Activated CD4-positive, CD25-positive, alpha-beta regulatory T cell treated with anti-CD3 and anti-CD28 coated beads, Interleukin-2, amount 50 U/mL, for 72 hours (primary cell): ENCODE results near the gene INTS6.

Experiments
- DNase-seq: peaks from one replicate; pipeline ENCODE4 v3.0.0; 2021

INTS6 gene

DNA sequence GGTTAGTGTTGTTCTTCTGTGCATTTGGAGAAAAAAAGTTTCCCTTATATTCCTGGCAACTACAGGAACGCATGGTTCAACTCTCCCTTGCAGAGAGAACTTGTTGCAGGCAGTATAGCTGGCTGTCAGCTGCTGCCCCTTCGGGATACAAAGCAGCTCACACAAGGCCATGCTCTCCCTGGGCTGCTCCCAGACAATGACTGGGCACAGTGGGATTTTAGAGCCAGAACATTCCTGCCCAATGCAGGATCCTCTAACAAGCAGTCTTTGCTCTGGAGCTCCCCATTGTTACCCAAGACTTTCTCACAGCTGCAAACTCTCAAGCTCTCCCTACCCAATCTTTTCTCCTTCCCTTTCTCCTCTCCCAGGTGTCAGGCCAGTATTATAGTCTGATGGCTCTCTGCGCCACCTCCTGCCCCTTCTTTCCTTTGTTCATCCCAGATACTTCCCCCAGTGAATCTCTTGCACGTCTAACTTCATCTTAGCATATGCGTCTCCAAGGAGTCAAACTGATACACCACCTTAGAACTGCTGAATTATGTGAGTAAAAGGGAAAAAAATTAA lies 140.8 kb downstream of the INTS6 start:
- DNase-seq = no peak
